Upper lobe of right lung (tissue), 1 donor: Measurements from ENCODE around the gene NEGR1. TPM values are rescaled to one million over a fixed set of nuclear protein-coding genes. Genes with fewer than 3 reads are reported as not detected.

Source experiments
- ATAC-seq: fragments of 200-7000 bp; cut with Tn5 transposase; one replicate; pipeline ENCODE4 v1.9.1; 2020; ENCODE audit warnings: mild to moderate bottlenecking, moderate library complexity
- DNase-seq: peaks from one replicate; pipeline ENCODE4 v3.0.0-alpha.2; 2020
- H3K27ac ChIP-seq: fragments of 200-600 bp; one replicate; pipeline ENCODE4 v1.8.0; 2022
- H3K27me3 ChIP-seq: fragments of 200-600 bp; one replicate; pipeline ENCODE4 v1.8.0; 2022; ENCODE audit warnings: mild to moderate bottlenecking
- H3K36me3 ChIP-seq: fragments of 200-600 bp; one replicate; pipeline ENCODE4 v1.8.0; 2022
- H3K4me1 ChIP-seq: fragments of 200-600 bp; one replicate; pipeline ENCODE4 v1.8.0; 2022
- H3K4me3 ChIP-seq: fragments of 200-600 bp; one replicate; pipeline ENCODE4 v1.8.0; 2022; ENCODE audit warnings: mild to moderate bottlenecking
- H3K9me3 ChIP-seq: fragments of 200-600 bp; one replicate; pipeline ENCODE4 v1.8.0; 2022
- CTCF ChIP-seq: fragments of 200-600 bp; IDR thresholded peaks from one replicate; pipeline ENCODE4 v1.8.0; 2022; ENCODE audit warnings: antibody characterized with exemption
- intact Hi-C: fragments of 100-400 bp; cut with DNase I; formaldehyde crosslinking; loops from one replicate; pipeline ENCODE4 v1.11.0; 2022
- total RNA-seq: library from RNA; stranded (reverse); fragmentation: NEBNext Ultra II Directional; extraction: Animal tissue kit (Norgen Biotek cat#: 25700); gene quantifications from one replicate; pipeline ENCODE4 v1.2.1, GENCODE V29; 2021
- donor health status: DM: no; HTN: yes; CAD: no; lungs with severe emphysema.

Gene NEGR1
- total RNA-seq, 1 donor from 2014 or later, result 21.4 TPM

- TF ChIP-seq CTCF, result no peak
- ATAC-seq, result no peak
These were observed 750.0 kb downstream of the NEGR1 start for GRCh38 chr1:71532343-71532742.

GRCh38 chr1:71526824-71527223, 755.5 kb downstream of the NEGR1 start:
- no peak overlapping the region for H3K27ac ChIP-seq
- no peak for DNase-seq
- H3K4me1 ChIP-seq, result no peaks in the 10 kb centered on the region
- intact Hi-C loops, result no loop called here
- H3K27me3 ChIP-seq, result no peaks in the 10 kb centered on the region
- H3K4me3 ChIP-seq, result no peak overlapping the region
- no peak for ATAC-seq
- TF ChIP-seq CTCF, result no peak
- no peaks in the 10 kb centered on the region for H3K9me3 ChIP-seq
- no peaks in the 10 kb centered on the region for H3K36me3 ChIP-seq

More at GRCh38 chr1:71532343-71532742, 750.0 kb downstream of the NEGR1 start:
- no peaks in the 10 kb centered on the region for H3K27me3 ChIP-seq
- H3K27ac ChIP-seq, result no peak overlapping the region
- no peaks in the 10 kb centered on the region for H3K9me3 ChIP-seq
- H3K4me3 ChIP-seq, result no peak overlapping the region
- no peaks in the 10 kb centered on the region for H3K4me1 ChIP-seq
- no peak for DNase-seq
- H3K36me3 ChIP-seq, result no peaks in the 10 kb centered on the region
- intact Hi-C loops, result no loop called here

GRCh38 chr1:71522721-71523120, 759.6 kb downstream of the NEGR1 start:
- H3K9me3 ChIP-seq, result no peaks in the 10 kb centered on the region
- DNase-seq (no peak), ATAC-seq (no peak)
- no peak overlapping the region for H3K27ac ChIP-seq
- H3K4me1 ChIP-seq, result no peaks in the 10 kb centered on the region
- no peaks in the 10 kb centered on the region for H3K36me3 ChIP-seq
- H3K4me3 ChIP-seq, result no peak overlapping the region
- no peaks in the 10 kb centered on the region for H3K27me3 ChIP-seq
- intact Hi-C loops, result no loop called here
- no peak for TF ChIP-seq CTCF

GRCh38 chr1:71521655-71522264, 760.6 kb downstream of the NEGR1 start:
- H3K27ac ChIP-seq, result no peak overlapping the region
- no peaks in the 10 kb centered on the region for H3K36me3 ChIP-seq
- peak; percentile 76 for ATAC-seq
- H3K4me3 ChIP-seq, result no peak overlapping the region
- peak; percentile 65 for TF ChIP-seq CTCF
- no peaks in the 10 kb centered on the region for H3K9me3 ChIP-seq
- H3K27me3 ChIP-seq, result no peaks in the 10 kb centered on the region
- H3K4me1 ChIP-seq, result no peaks in the 10 kb centered on the region
- intact Hi-C loops, result no loop called here
- peak; percentile 30 for DNase-seq

GRCh38 chr1:71511505-71511904, 770.8 kb downstream of the NEGR1 start:
- no peaks in the 10 kb centered on the region for H3K27me3 ChIP-seq
- intact Hi-C loops, result no loop called here
- H3K4me3 ChIP-seq, result no peak overlapping the region
- no peak overlapping the region for H3K27ac ChIP-seq
- no peak for DNase-seq
- ATAC-seq, result no peak
- H3K36me3 ChIP-seq, result no peaks in the 10 kb centered on the region
- no peak for TF ChIP-seq CTCF
- no peaks in the 10 kb centered on the region for H3K9me3 ChIP-seq
- no peaks in the 10 kb centered on the region for H3K4me1 ChIP-seq

GRCh38 chr1:71510725-71511124, 771.6 kb downstream of the NEGR1 start:
- Histone ChIP-seq H3K36me3 (no peaks in the 10 kb centered on the region), H3K27me3 (no peaks in the 10 kb centered on the region), H3K27ac (no peak overlapping the region), H3K4me1 (no peaks in the 10 kb centered on the region), H3K9me3 (no peaks in the 10 kb centered on the region), H3K4me3 (no peak overlapping the region)
- ATAC-seq (peak; percentile 70), DNase-seq (no peak)
- intact Hi-C loops, result no loop called here
- TF ChIP-seq CTCF, result no peak
